Ovary (tissue), 3 donors: ENCODE results near the gene DAB2IP.

Experiments
- CTCF ChIP-seq, 3 donors: fragments of 450-650 bp in 2 of 3; fragments of 200-600 bp in 1 of 3; IDR thresholded peaks; one replicate each; pipeline versions ENCODE4 v1.5.1 to v1.8.0; 2016 to 2022; ENCODE audit warnings: antibody characterized with exemption in 3 of 3, mild to moderate bottlenecking in 1 of 3
- EP300 ChIP-seq: sonication (generic); formaldehyde crosslinking; IDR thresholded peaks from one replicate; pipeline ENCODE4 v1.6.1; 2017; ENCODE audit warnings: antibody characterized with exemption
- POLR2A ChIP-seq: fragments of 450-650 bp; IDR thresholded peaks from one replicate; pipeline ENCODE4 v1.6.1; 2017; ENCODE audit warnings: antibody characterized with exemption, mild to moderate bottlenecking, moderate library complexity
- donor health status: DM: no; HTN: no; CAD: no.

GRCh38 chr9:121718501-121718900, 67.1 kb downstream of the DAB2IP start:
- TF ChIP-seq CTCF (IDR thresholded peaks at IDR 0.05) (no peak), EP300 (no peak), POLR2A (no peak)
